Measurements from ENCODE around the gene FEN1. TPM values are rescaled to one million over a fixed set of nuclear protein-coding genes. Genes with fewer than 3 reads are reported as not detected.

Gene FEN1
- total RNA-seq, 1 donor = 9.0 TPM

- no peak for TF ChIP-seq CTCF (IDR thresholded peaks at IDR 0.05; ENCODE audit: extremely low read depth, low read depth, low read length)
These were observed 6.8 kb upstream of the FEN1 start for GRCh38 chr11:61785837-61786402.

GRCh38 chr11:61787928-61788491 lies 4.7 kb upstream of the FEN1 start:
- H3K4me3 ChIP-seq (ENCODE audit: insufficient read depth, low read length) = no peak overlapping the region
- H3K27ac ChIP-seq (ENCODE audit: low read depth, low read length) = no peak overlapping the region
- H3K36me3 ChIP-seq (ENCODE audit: insufficient read depth, low read length) = peaks cover 52% of the 10 kb centered on the region
- H3K4me1 ChIP-seq (ENCODE audit: insufficient read depth, low read length) = peaks cover 5% of the 10 kb centered on the region
- H3K27me3 ChIP-seq (ENCODE audit: insufficient read depth, low read length) = no peaks in the 10 kb centered on the region
- H2AFZ ChIP-seq (ENCODE audit: low read length) = no peak overlapping the region
- peaks cover 11% of the 10 kb centered on the region for H4K20me1 ChIP-seq (ENCODE audit: insufficient read depth, low read length)
- peak; percentile 85 for DNase-seq (ENCODE audit: insufficient read length, low spot score, missing footprints)
- H3K9me3 ChIP-seq (ENCODE audit: low read depth, low read length) = no peaks in the 10 kb centered on the region
- TF ChIP-seq CTCF (IDR thresholded peaks at IDR 0.05; ENCODE audit: extremely low read depth, low read depth, low read length) = peak; percentile 56
- no peak overlapping the region for H3K4me2 ChIP-seq (ENCODE audit: insufficient read depth, low read length)
- peaks cover 34% of the 10 kb centered on the region for H3K79me2 ChIP-seq (ENCODE audit: insufficient read depth, low read length)

More at GRCh38 chr11:61785837-61786402, 6.8 kb upstream of the FEN1 start:
- no peaks in the 10 kb centered on the region for H3K27me3 ChIP-seq (ENCODE audit: insufficient read depth, low read length)
- no peak overlapping the region for H3K4me2 ChIP-seq (ENCODE audit: insufficient read depth, low read length)
- H3K4me1 ChIP-seq (ENCODE audit: insufficient read depth, low read length) = no peaks in the 10 kb centered on the region
- H3K36me3 ChIP-seq (ENCODE audit: insufficient read depth, low read length) = peaks cover 52% of the 10 kb centered on the region
- H4K20me1 ChIP-seq (ENCODE audit: insufficient read depth, low read length) = peaks cover 11% of the 10 kb centered on the region
- peaks cover 14% of the 10 kb centered on the region for H3K79me2 ChIP-seq (ENCODE audit: insufficient read depth, low read length)
- no peak for DNase-seq (ENCODE audit: insufficient read length, low spot score, missing footprints)
- H3K27ac ChIP-seq (ENCODE audit: low read depth, low read length) = no peak overlapping the region
- H3K4me3 ChIP-seq (ENCODE audit: insufficient read depth, low read length) = no peak overlapping the region
- no peaks in the 10 kb centered on the region for H3K9me3 ChIP-seq (ENCODE audit: low read depth, low read length)
- H2AFZ ChIP-seq (ENCODE audit: low read length) = no peak overlapping the region

- H3K9me3 ChIP-seq (ENCODE audit: low read depth, low read length) = no peaks in the 10 kb centered on the region
- H3K27me3 ChIP-seq (ENCODE audit: insufficient read depth, low read length) = no peaks in the 10 kb centered on the region
- peaks cover 71% of the 10 kb centered on the region for H3K79me2 ChIP-seq (ENCODE audit: insufficient read depth, low read length)
- H3K36me3 ChIP-seq (ENCODE audit: insufficient read depth, low read length) = peaks cover 45% of the 10 kb centered on the region
- H2AFZ ChIP-seq (ENCODE audit: low read length) = peak overlapping the region; percentile 96
- peaks cover 11% of the 10 kb centered on the region for H3K4me1 ChIP-seq (ENCODE audit: insufficient read depth, low read length)
- H4K20me1 ChIP-seq (ENCODE audit: insufficient read depth, low read length) = peaks cover 11% of the 10 kb centered on the region
- peak overlapping the region; percentile 99 for H3K27ac ChIP-seq (ENCODE audit: low read depth, low read length)
- H3K4me3 ChIP-seq (ENCODE audit: insufficient read depth, low read length) = peak overlapping the region; percentile 91
- peak; percentile 95 for DNase-seq (ENCODE audit: insufficient read length, low spot score, missing footprints)
- TF ChIP-seq CTCF (IDR thresholded peaks at IDR 0.05; ENCODE audit: extremely low read depth, low read depth, low read length) = no peak
- H3K4me2 ChIP-seq (ENCODE audit: insufficient read depth, low read length) = peak overlapping the region; percentile 91
These were observed 888 bp upstream of the FEN1 start for GRCh38 chr11:61791737-61792309.

- no peaks in the 10 kb centered on the region for H3K9me3 ChIP-seq (ENCODE audit: low read depth, low read length)
- DNase-seq (ENCODE audit: insufficient read length, low spot score, missing footprints) = peak; percentile 74
- peak overlapping the region; percentile 91 for H3K4me3 ChIP-seq (ENCODE audit: insufficient read depth, low read length)
- peaks cover 31% of the 10 kb centered on the region for H3K36me3 ChIP-seq (ENCODE audit: insufficient read depth, low read length)
- TF ChIP-seq CTCF (IDR thresholded peaks at IDR 0.05; ENCODE audit: extremely low read depth, low read depth, low read length) = no peak
- H3K27me3 ChIP-seq (ENCODE audit: insufficient read depth, low read length) = no peaks in the 10 kb centered on the region
- peaks cover 6% of the 10 kb centered on the region for H4K20me1 ChIP-seq (ENCODE audit: insufficient read depth, low read length)
- peaks cover 80% of the 10 kb centered on the region for H3K79me2 ChIP-seq (ENCODE audit: insufficient read depth, low read length)
- H3K4me2 ChIP-seq (ENCODE audit: insufficient read depth, low read length) = peak overlapping the region; percentile 91
- H3K4me1 ChIP-seq (ENCODE audit: insufficient read depth, low read length) = peaks cover 11% of the 10 kb centered on the region
- H2AFZ ChIP-seq (ENCODE audit: low read length) = peak overlapping the region; percentile 96
- H3K27ac ChIP-seq (ENCODE audit: low read depth, low read length) = peak overlapping the region; percentile 99
These were observed 545 bp downstream of the FEN1 start for GRCh38 chr11:61793083-61793828.
